Measurements from ENCODE around the gene PFN3. TPM values are rescaled to one million over a fixed set of nuclear protein-coding genes. Genes with fewer than 3 reads are reported as not detected.

PFN3 gene
- total and polyA plus RNA-seq, 2 of the 4 experiments (the other 2 are of a cell fraction), result not detected

DNA sequence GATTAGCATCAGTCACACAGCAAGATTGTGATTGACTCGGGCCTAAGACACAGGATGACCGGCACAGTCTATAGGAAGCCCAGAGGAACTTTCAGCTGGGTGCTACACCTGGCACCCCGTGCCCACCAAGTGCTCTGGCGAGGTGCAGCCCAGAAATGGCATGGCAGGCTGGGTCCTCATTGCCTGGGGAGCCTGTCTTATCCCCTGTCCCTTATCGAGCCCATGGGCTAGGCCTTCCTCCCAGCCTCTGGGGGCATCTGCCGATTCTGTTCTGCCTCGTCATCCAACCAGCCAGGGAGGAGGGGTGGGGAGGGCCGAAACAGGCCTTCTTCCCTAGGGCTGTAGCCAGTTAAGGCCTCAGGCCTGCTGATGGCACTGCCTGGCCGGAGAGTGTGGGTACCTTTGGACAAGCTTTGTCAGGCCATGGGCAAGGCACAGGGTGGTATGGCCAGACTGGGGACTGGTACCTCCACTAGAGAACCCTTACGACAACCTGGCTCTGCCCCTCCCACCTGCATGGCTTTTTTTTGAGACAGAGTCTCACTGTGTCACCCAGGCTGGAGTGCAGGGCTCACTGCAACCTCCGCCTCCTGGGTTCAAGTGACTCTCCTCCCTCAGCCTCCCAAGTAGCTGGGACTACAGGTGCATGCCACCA, 27.6 kb upstream of the PFN3 start:
- H3K9me1 ChIP-seq (ENCODE audit: insufficient read depth, low read length), result peaks cover 15% of the 10 kb centered on the region
- peaks cover 13 to 49% of the 10 kb centered on the region in 2 experiments for H3K79me1 ChIP-seq (ENCODE audit: low read depth in 1 of 2, low read length in 2 of 2)
- POLR2A ChIA-PET (ENCODE audit: unreplicated experiment), result interaction anchor here (0.7 kb wide), 1 partner anchor 67 kb away, joined by 3 read pairs; no protein-coding TSS in a partner anchor
- no peak overlapping the region for H2AFZ ChIP-seq (replicated peaks; ENCODE audit: low read length, poor library complexity)
- peaks cover 29% of the 10 kb centered on the region for H4K20me1 ChIP-seq (ENCODE audit: insufficient read depth, low read length)
- H3K9ac ChIP-seq (ENCODE audit: low read depth, low read length), result peak overlapping the region; percentile 64; the same call in 1 of the 2 replicates
- peaks cover 10% of the 10 kb centered on the region; the same call in 1 of the 2 replicates for H3K36me3 ChIP-seq (ENCODE audit: control insufficient read depth, insufficient read depth, low read length)
- H3K4me3 ChIP-seq (ENCODE audit: insufficient read depth, low read depth, low read length), result no peak overlapping the region
- ATAC-seq (ENCODE audit: low read depth) (no peak), DNase-seq (no peak)
- no peak overlapping the region for H3K27ac ChIP-seq (ENCODE audit: insufficient read depth, low read length)
- WGBS, 2 experiments (ENCODE audit: extremely low coverage in 2 of 2, insufficient read length in 1 of 2), result 93% methylated on average over 6 of the region's 11 CpGs; no CpG with 5 or more reads in 1 of the 2 experiments
- peaks cover 13% of the 10 kb centered on the region for H3K4me1 ChIP-seq (ENCODE audit: control insufficient read depth, insufficient read depth, low read length)
- H3K23ac ChIP-seq (ENCODE audit: low read depth, low read length), result peak overlapping the region; percentile 71; the same call in 1 of the 2 replicates
- 0 out of 2 replicates have a peak overlapping the region, but pooled peaks have one; percentile 18 for H2AK5ac ChIP-seq (ENCODE audit: low read depth, low read length)
- no peaks in the 10 kb centered on the region for H3K27me3 ChIP-seq (ENCODE audit: control insufficient read depth, insufficient read depth, low read length)
- H4K8ac ChIP-seq (ENCODE audit: low read depth in 2 of 2, low read length in 2 of 2), result peak overlapping the region in 1 of 2 experiments; percentile 38; a peak in 1 of 4 replicates
- in situ Hi-C loops (cut with MboI; ENCODE audit: low sequenced_read_pairs) (no loop called here), intact Hi-C loops (cut with micrococcal nuclease) (no loop called here), dilution Hi-C loops (cut with HindIII; ENCODE audit: low sequenced_read_pairs, unreplicated experiment) (no loop called here)
- H3K9me3 ChIP-seq (ENCODE audit: control insufficient read depth, insufficient read depth, low read length), result no peaks in the 10 kb centered on the region
- H3K14ac ChIP-seq (replicated peaks; ENCODE audit: low read depth, low read length), result no peak overlapping the region; the same call in 1 of the 2 replicates
- no peak overlapping the region for H2BK20ac ChIP-seq (ENCODE audit: low read depth, low read length)
- H2BK15ac ChIP-seq (ENCODE audit: low read depth, low read length), result no peak overlapping the region
- no peak overlapping the region for H4K91ac ChIP-seq (ENCODE audit: insufficient read depth, low read depth, low read length)
- CTCF ChIA-PET, result interaction anchor here (1.4 to 3.1 kb wide), 2 partner anchors 12 to 24 kb away, joined by 3 to 13 read pairs; no protein-coding TSS in a partner anchor
- no peak overlapping the region for H2BK5ac ChIP-seq (ENCODE audit: low read depth, low read length, poor library complexity, severe bottlenecking)
- no peak overlapping the region for H4K5ac ChIP-seq (ENCODE audit: low read depth, low read length)
- BruUV-seq (replicated peaks), result no TSS peak
- H2AK9ac ChIP-seq (replicated peaks; ENCODE audit: low read depth, low read length, poor library complexity), result peak overlapping the region; percentile 86
- peak overlapping the region; percentile 90; the same call in 1 of the 2 replicates for H3K4me2 ChIP-seq (ENCODE audit: low read depth, low read length)
- H3K18ac ChIP-seq (ENCODE audit: low read depth, low read length), result no peak overlapping the region
- no peak overlapping the region for H2BK120ac ChIP-seq (ENCODE audit: low read depth, low read length)
- no peak overlapping the region for H3K56ac ChIP-seq (ENCODE audit: extremely low read depth, insufficient read depth, low read length)
- H3K4ac ChIP-seq (ENCODE audit: low read depth, low read length), result 0 out of 2 replicates have a peak overlapping the region, but pooled peaks have one; percentile 37
- TF ChIP-seq RFX5 (IDR thresholded peaks at IDR 0.05; ENCODE audit: low read depth, low read length), result no peak
- no peak for TF ChIP-seq CHD1 (IDR thresholded peaks at IDR 0.05; ENCODE audit: low read depth, low read length)
- TF ChIP-seq ELK1 (IDR thresholded peaks at IDR 0.05; ENCODE audit: borderline replicate concordance, low read depth, low read length), result no peak
- no peak for TF ChIP-seq MAZ (IDR thresholded peaks at IDR 0.05; ENCODE audit: borderline replicate concordance, low read depth, low read length)
- TF ChIP-seq, protein P1, sequence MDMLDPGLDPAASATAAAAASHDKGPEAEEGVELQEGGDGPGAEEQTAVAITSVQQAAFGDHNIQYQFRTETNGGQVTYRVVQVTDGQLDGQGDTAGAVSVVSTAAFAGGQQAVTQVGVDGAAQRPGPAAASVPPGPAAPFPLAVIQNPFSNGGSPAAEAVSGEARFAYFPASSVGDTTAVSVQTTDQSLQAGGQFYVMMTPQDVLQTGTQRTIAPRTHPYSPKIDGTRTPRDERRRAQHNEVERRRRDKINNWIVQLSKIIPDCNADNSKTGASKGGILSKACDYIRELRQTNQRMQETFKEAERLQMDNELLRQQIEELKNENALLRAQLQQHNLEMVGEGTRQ (IDR thresholded peaks at IDR 0.05; ENCODE audit: low read depth, low read length), result no peak
- TF ChIP-seq RAD21 (IDR thresholded peaks at IDR 0.05; ENCODE audit: low read length), result no peak
- no peak for TF ChIP-seq CEBPB (IDR thresholded peaks at IDR 0.05; ENCODE audit: low read depth, low read length)
- no peak for TF ChIP-seq FOS (IDR thresholded peaks at IDR 0.05; ENCODE audit: low read depth, low read length)
- no peak for TF ChIP-seq MXI1 (IDR thresholded peaks at IDR 0.05; ENCODE audit: borderline replicate concordance, low read depth, low read length)
- no peak for TF ChIP-seq POLR2A (IDR thresholded peaks at IDR 0.05; ENCODE audit: low read depth, low read length)
- no peak for TF ChIP-seq NFE2L2 (IDR thresholded peaks at IDR 0.05; ENCODE audit: low read depth, low read length)
- TF ChIP-seq CTCF (conservative IDR thresholded peaks at IDR 0.05; ENCODE audit: low read depth, low read length), result no peak
- TF ChIP-seq MAFK (IDR thresholded peaks at IDR 0.05; ENCODE audit: low read depth, low read length), result no peak
- TF ChIP-seq RCOR1 (IDR thresholded peaks at IDR 0.05; ENCODE audit: insufficient replicate concordance, low read length), result no peak
- no peak for TF ChIP-seq SMC3 (IDR thresholded peaks at IDR 0.05; ENCODE audit: low read depth, low read length)

Data from IMR-90 (cell line).